GM12892 (cell line): ENCODE measurements around the gene LIMS2.

Experiments
- DNase-seq: peaks from one replicate; pipeline ENCODE4 v3.0.0; 2011; ENCODE audit not compliant: insufficient read length
- FAIRE-seq: peaks from 2 replicates; lab custom pipeline; 2011; peaks lifted over from hg19 to GRCh38; lab: Jason Lieb, UNC
- POLR2A ChIP-seq: IDR thresholded peaks from 2 replicates; pipeline ENCODE4 v1.6.1; 2011; ENCODE audit warnings: low read depth, low read length, control low read depth
- POLR2AphosphoS5 ChIP-seq: IDR thresholded peaks from 2 replicates; pipeline ENCODE4 v1.6.1; 2011; ENCODE audit warnings: low read depth, low read length, control low read depth
- TAF1 ChIP-seq: IDR thresholded peaks from 2 replicates; pipeline ENCODE4 v1.6.1; 2011; ENCODE audit warnings: low read depth, mild to moderate bottlenecking, control low read depth, low read length, borderline replicate concordance

The LIMS2 gene

GRCh38 chr2:127671557-127672302 is 3.6 kb downstream of the LIMS2 start:
- FAIRE-seq (no peak), DNase-seq (no peak)
- no peak for TF ChIP-seq TAF1
- no peak for TF ChIP-seq POLR2AphosphoS5
- no peak for TF ChIP-seq POLR2A

GRCh38 chr2:127670957-127671290 is 4.4 kb downstream of the LIMS2 start:
- DNase-seq (no peak), FAIRE-seq (no peak)
- TF ChIP-seq POLR2A = no peak
- TF ChIP-seq POLR2AphosphoS5 = no peak
- no peak for TF ChIP-seq TAF1

GRCh38 chr2:127670055-127670956 is 5.0 kb downstream of the LIMS2 start:
- FAIRE-seq = no peak
- no peak for DNase-seq

GRCh38 chr2:127669056-127669455 is 6.3 kb downstream of the LIMS2 start:
- FAIRE-seq (no peak), DNase-seq (no peak)
- TF ChIP-seq POLR2AphosphoS5 (no peak), TAF1 (no peak), POLR2A (no peak)

More at GRCh38 chr2:127670055-127670956, 5.0 kb downstream of the LIMS2 start:
- TF ChIP-seq TAF1 (no peak), POLR2AphosphoS5 (no peak), POLR2A (no peak)

GRCh38 chr2:127665267-127665893 is 9.9 kb downstream of the LIMS2 start:
- TF ChIP-seq TAF1 = no peak
- no peak for TF ChIP-seq POLR2AphosphoS5
- no peak for TF ChIP-seq POLR2A
- FAIRE-seq = no peak
- no peak for DNase-seq

GRCh38 chr2:127664895-127665225 is 10.5 kb downstream of the LIMS2 start:
- TF ChIP-seq POLR2AphosphoS5 = no peak
- TF ChIP-seq TAF1 = no peak
- TF ChIP-seq POLR2A = no peak
- DNase-seq = no peak
- FAIRE-seq = no peak

- DNase-seq = no peak
- FAIRE-seq = no peak
- TF ChIP-seq TAF1 (no peak), POLR2AphosphoS5 (no peak), POLR2A (no peak)
These were observed 11.1 kb downstream of the LIMS2 start for GRCh38 chr2:127664065-127664894.

- FAIRE-seq (no peak), DNase-seq (no peak)
- TF ChIP-seq POLR2A (no peak), POLR2AphosphoS5 (no peak), TAF1 (no peak)
These were observed 11.7 kb downstream of the LIMS2 start for GRCh38 chr2:127663566-127664064.

GRCh38 chr2:127662937-127663565 is 12.3 kb downstream of the LIMS2 start:
- DNase-seq (no peak), FAIRE-seq (no peak)
- TF ChIP-seq POLR2A = no peak
- TF ChIP-seq POLR2AphosphoS5 = no peak
- no peak for TF ChIP-seq TAF1

- no peak for TF ChIP-seq POLR2A
- no peak for TF ChIP-seq POLR2AphosphoS5
- TF ChIP-seq TAF1 = no peak
- FAIRE-seq = no peak
- no peak for DNase-seq
These were observed 13.3 kb downstream of the LIMS2 start for GRCh38 chr2:127661949-127662510.
